ENCODE results near the gene TAMALIN.

- no peak for TF ChIP-seq TAF1 (IDR thresholded peaks at IDR 0.05; ENCODE audit: low read depth, low read length)
- no peak for TF ChIP-seq POLR2A (IDR thresholded peaks at IDR 0.05; ENCODE audit: low read depth, low read length)
- TF ChIP-seq SPI1 (IDR thresholded peaks at IDR 0.05; ENCODE audit: low read depth, low read length), result no peak
- TF ChIP-seq POLR2AphosphoS5 (IDR thresholded peaks at IDR 0.05; ENCODE audit: low read depth, low read length), result no peak
- TF ChIP-seq POU2F2 (IDR thresholded peaks at IDR 0.05; ENCODE audit: low read depth, low read length), result no peak
- no peak for TF ChIP-seq PAX5 (IDR thresholded peaks at IDR 0.05; ENCODE audit: insufficient read depth, low read length, severe bottlenecking)
These were observed 14.5 kb upstream of the TAMALIN start for GRCh38 chr12:51992246-51992645.

All from GM12891 (cell line).